LNCAP (cell line): ENCODE data around the gene SCRT2.

Experiments
- TF ChIP-seq, protein P1 (sequence below): fragments of 450-650 bp; IDR thresholded peaks from 2 replicates; pipeline ENCODE4 v1.5.1; 2017; ENCODE audit warnings: mild to moderate bottlenecking

SCRT2 gene

DNA sequence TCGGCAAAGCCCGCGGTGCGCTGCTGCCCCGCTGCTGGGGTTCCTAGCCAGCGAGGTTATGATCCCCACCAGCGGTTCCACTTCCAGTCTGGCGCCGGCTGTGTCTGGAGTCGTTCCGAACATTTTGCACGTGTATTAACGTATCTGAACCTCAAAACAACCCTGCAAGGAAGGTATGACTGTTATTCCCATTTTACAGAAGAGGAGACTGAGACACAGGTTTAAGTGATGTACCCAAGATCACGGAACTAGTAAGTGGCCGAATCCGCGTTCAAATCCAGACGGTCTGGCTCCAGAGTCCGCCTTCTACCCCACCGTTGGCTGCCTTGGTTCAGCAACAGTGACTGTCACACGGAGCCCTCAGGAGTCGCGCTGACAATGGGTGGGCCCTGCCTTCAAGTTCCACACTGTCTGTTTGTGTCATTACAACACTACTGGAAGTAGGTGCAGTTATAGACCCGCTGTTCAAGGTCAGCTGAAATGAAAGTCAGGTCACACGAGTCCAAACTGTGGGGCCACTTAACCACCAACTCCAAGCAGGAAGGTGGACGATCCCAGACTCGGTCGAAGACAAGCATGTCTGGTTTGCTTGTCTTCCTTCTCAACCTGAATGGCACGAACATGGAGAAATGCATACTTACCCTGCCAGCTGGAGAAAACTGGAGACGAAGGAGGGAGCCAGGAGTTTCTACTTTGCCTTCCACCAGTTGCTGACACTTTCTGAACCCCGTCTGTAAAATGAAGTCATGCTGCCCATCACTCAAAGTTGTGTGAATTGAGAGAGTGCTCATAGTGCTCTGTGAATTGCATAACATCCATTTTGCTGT lies 21.8 kb downstream of the SCRT2 start:
- TF ChIP-seq, protein P1, sequence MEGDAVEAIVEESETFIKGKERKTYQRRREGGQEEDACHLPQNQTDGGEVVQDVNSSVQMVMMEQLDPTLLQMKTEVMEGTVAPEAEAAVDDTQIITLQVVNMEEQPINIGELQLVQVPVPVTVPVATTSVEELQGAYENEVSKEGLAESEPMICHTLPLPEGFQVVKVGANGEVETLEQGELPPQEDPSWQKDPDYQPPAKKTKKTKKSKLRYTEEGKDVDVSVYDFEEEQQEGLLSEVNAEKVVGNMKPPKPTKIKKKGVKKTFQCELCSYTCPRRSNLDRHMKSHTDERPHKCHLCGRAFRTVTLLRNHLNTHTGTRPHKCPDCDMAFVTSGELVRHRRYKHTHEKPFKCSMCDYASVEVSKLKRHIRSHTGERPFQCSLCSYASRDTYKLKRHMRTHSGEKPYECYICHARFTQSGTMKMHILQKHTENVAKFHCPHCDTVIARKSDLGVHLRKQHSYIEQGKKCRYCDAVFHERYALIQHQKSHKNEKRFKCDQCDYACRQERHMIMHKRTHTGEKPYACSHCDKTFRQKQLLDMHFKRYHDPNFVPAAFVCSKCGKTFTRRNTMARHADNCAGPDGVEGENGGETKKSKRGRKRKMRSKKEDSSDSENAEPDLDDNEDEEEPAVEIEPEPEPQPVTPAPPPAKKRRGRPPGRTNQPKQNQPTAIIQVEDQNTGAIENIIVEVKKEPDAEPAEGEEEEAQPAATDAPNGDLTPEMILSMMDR: no peak

GRCh38 chr20:653110-653589 lies 22.5 kb downstream of the SCRT2 start, which contains the start of gene SRXN1:
SRXN1 (minus strand) TSS chr20:653200; CDS start chr20:653185, 15 bp downstream.
- TF ChIP-seq, protein P1: peak; percentile 51; the same call in 1 of the 2 replicates

DNA sequence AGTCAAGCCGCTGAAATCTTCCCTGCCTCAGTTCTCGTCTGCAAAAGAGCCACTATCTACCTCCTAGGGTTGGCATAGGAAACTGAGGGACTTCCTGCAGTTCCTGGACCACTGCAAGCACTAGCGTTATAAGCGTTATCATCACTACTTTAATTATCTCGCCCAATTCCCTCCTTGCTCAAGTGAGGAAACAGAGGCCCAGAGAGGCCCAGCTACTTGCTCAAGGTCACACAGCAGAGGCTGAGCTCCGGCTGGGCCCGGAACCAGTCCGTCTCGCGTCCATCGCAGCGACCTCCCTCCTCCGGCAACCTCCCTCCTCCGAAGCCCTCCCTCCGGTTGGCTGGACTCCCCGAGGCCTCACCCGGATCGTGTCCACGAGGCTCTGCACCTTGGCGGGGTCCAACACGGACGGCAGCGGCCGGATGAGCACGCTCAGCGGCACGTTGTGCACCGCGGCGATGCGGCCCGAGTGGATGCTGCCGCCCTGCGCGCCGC lies 22.9 kb downstream of the SCRT2 start:
- TF ChIP-seq, protein P1: no peak

DNA sequence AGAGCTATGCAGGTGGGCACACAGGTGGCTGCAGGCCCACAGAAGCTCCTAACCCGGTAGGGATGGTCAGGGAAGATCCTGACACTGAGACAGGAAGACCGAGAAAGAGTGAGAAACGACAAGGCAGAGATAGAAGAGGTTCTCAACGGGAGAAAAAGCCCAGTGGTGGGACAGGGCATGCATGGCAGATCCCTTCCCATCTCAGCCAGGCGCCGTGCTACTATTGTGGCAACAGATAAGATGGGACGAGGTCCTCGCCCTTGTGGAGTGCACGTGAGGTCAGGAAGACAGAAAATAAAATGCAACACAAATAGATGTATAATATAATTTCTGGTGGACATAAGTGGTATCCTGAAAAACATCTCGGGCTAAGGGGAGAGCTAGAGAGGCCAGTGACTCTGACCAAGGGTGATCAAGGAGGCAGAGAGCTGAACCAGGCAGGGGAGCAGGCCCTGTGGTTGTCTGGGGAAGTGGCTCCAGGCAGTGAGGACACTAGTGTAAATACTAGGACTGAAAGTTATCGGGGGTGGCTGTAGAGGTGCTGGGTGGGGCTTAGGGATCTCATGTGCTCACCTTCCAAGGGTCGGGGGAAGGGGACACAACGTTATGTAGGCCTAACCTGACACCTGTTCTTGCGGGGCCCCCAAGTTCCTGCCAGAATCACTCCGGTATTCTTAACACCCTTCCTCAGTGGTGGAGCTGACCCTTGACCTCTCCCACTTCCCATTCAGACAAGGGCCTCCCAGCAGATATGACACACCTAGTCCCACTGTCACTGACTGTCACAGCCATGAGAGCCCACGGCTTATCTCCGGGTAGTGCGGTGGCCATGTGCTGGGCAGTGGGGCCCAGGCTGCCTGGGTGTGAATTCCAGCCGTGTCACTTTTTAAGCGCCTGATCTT lies 23.6 kb downstream of the SCRT2 start:
- TF ChIP-seq, protein P1: no peak

GRCh38 chr20:650954-651353 lies 24.6 kb downstream of the SCRT2 start:
- TF ChIP-seq, protein P1: no peak

DNA sequence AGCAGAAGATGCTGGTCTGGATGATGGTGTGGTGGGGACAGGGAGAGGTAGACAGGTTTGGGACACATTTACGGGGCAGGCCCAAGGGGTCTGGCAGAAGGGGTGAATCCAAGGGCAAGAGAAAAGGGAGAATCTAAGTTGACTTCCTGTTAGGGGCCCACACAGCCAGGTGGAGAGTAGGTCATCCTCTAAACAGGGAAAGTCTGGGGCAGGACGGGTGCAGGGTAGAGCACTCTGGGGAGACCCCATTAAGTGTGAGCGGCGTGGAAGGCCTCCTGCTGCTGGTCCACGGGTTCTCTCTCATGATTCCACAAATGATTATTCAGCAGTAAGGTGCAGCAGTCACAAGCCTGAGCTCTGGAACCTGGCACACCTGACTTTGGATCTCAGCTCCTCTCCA lies 25.3 kb downstream of the SCRT2 start:
- TF ChIP-seq, protein P1: no peak

DNA sequence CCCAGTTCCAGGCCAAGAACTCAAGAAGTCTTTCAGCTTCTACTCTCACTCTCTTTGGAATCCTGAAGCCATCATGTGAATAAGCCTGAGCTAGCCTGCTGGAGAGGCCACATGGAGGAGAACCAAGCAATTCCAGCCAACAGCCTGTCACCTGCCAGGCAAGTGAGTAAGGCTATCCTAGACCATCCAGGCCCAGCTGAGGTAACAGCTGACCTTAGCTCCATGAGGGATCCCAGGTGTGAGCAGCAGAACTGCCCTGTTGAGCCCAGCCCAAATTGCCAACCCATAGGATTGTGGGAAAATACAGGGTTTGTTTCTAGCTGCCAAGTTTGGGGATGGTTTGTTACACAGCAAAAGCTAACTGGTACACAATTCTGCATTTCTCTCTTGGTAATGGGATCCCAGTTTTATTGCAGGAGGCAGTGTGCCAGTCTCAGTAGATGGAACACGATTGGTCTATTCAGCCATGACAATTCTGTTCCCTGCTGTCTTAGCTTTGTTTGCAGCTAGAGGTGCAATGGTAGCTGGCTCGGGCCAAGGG lies 28.1 kb downstream of the SCRT2 start:
- TF ChIP-seq, protein P1: no peak
